Activated T-helper 1 cell treated with anti-CD3 and anti-CD28 coated beads, Interleukin-12 subunit alpha, Interleukin-12 subunit beta, Interleukin-2, Interleukin-4 antibody, amounts not matched to agents 30 ng/mL and 10 ng/mL and 1 ng/mL, durations not matched to agents 14 hours and 24 hours and 36 hours (primary cell): ENCODE data around the gene AHCY. TPM values are rescaled to one million over a fixed set of nuclear protein-coding genes. Genes with fewer than 3 reads are reported as not detected.

Experiments used
- DNase-seq: peaks from one replicate; pipeline ENCODE4 v3.0.0; 2021; ENCODE audit warnings: low spot score
- H3K27ac Mint-ChIP-seq: one replicate; pipeline ENCODE4 v1.8.0; 2021; ENCODE audit warnings: mild to moderate bottlenecking, mixed read lengths
- H3K27me3 Mint-ChIP-seq: one replicate; pipeline ENCODE4 v1.8.0; 2022; ENCODE audit warnings: mild to moderate bottlenecking, moderate library complexity, mixed read lengths; ENCODE audit not compliant: insufficient read depth
- H3K36me3 Mint-ChIP-seq: one replicate; pipeline ENCODE4 v1.8.0; 2021; ENCODE audit warnings: low read depth, mixed read lengths
- H3K4me1 Mint-ChIP-seq: one replicate; pipeline ENCODE4 v1.8.0; 2021; ENCODE audit warnings: low read depth, mixed read lengths
- H3K4me3 Mint-ChIP-seq: one replicate; pipeline ENCODE4 v1.8.0; 2021; ENCODE audit warnings: mild to moderate bottlenecking, moderate library complexity, mixed read lengths
- H3K9me3 Mint-ChIP-seq: one replicate; pipeline ENCODE4 v1.8.0; 2021; ENCODE audit warnings: mixed read lengths
- intact Hi-C: fragments of 100-400 bp; cut with micrococcal nuclease; formaldehyde crosslinking; loops from one replicate; pipeline ENCODE4 v1.15.1; 2024
- total RNA-seq: library from RNA; stranded (reverse); gene quantifications from 2 replicates; pipeline ENCODE4 v1.2.3, GENCODE V29; 2022

The AHCY gene
- total RNA-seq, 1 donor from 2014 or later = 132 TPM

- intact Hi-C loops = no loop called here
- Mint-ChIP-seq H3K4me3 (no peak overlapping the region), H3K9me3 (no peaks in the 10 kb centered on the region), H3K36me3 (no peaks in the 10 kb centered on the region), H3K27ac (no peak overlapping the region), H3K27me3 (peaks cover 32% of the 10 kb centered on the region), H3K4me1 (no peaks in the 10 kb centered on the region)
- no peak for DNase-seq
These were observed 13.2 kb upstream of the AHCY start for GRCh38 chr20:34316196-34316814.

- Mint-ChIP-seq H3K36me3 (no peaks in the 10 kb centered on the region), H3K4me1 (no peaks in the 10 kb centered on the region), H3K4me3 (no peak overlapping the region), H3K27me3 (peaks cover 34% of the 10 kb centered on the region), H3K27ac (no peak overlapping the region), H3K9me3 (no peaks in the 10 kb centered on the region)
- DNase-seq = no peak
- intact Hi-C loops = no loop called here
These were observed 12.1 kb upstream of the AHCY start for GRCh38 chr20:34315236-34315635.

- Mint-ChIP-seq H3K36me3 (no peaks in the 10 kb centered on the region), H3K4me1 (no peaks in the 10 kb centered on the region), H3K4me3 (no peak overlapping the region), H3K27ac (no peak overlapping the region), H3K9me3 (no peaks in the 10 kb centered on the region), H3K27me3 (peaks cover 27% of the 10 kb centered on the region)
- intact Hi-C loops = loop anchor here (1.0 to 2.0 kb wide), 9 partner anchors 9 to 457 kb away; partner anchors contain the start of genes AHCY, DYNLRB1, ITCH and TP53INP2
- DNase-seq = peak; percentile 80
These were observed 9.5 kb upstream of the AHCY start for GRCh38 chr20:34312544-34313217.

GRCh38 chr20:34312024-34312460, 8.9 kb upstream of the AHCY start:
- no peaks in the 10 kb centered on the region for H3K9me3 Mint-ChIP-seq
- intact Hi-C loops = loop anchor here (1.0 to 2.0 kb wide), 9 partner anchors 9 to 457 kb away; partner anchors contain the start of genes AHCY, DYNLRB1, ITCH and TP53INP2
- H3K36me3 Mint-ChIP-seq = no peaks in the 10 kb centered on the region
- H3K27me3 Mint-ChIP-seq = peaks cover 23% of the 10 kb centered on the region
- H3K4me1 Mint-ChIP-seq = no peaks in the 10 kb centered on the region
- peak overlapping the region; percentile 45 for H3K4me3 Mint-ChIP-seq
- no peak overlapping the region for H3K27ac Mint-ChIP-seq
- DNase-seq = no peak

GRCh38 chr20:34311118-34312023, 8.2 kb upstream of the AHCY start:
- Mint-ChIP-seq H3K36me3 (no peaks in the 10 kb centered on the region), H3K27ac (no peak overlapping the region), H3K27me3 (peaks cover 23% of the 10 kb centered on the region), H3K9me3 (no peaks in the 10 kb centered on the region), H3K4me1 (no peaks in the 10 kb centered on the region), H3K4me3 (peak overlapping the region; percentile 45)
- no peak for DNase-seq
- intact Hi-C loops = loop anchor here (1.0 to 2.0 kb wide), 9 partner anchors 8 to 458 kb away; partner anchors contain the start of genes AHCY, DYNLRB1, ITCH and TP53INP2

- H3K4me1 Mint-ChIP-seq = no peaks in the 10 kb centered on the region
- intact Hi-C loops = no loop called here
- H3K36me3 Mint-ChIP-seq = no peaks in the 10 kb centered on the region
- DNase-seq = no peak
- no peak overlapping the region for H3K4me3 Mint-ChIP-seq
- no peaks in the 10 kb centered on the region for H3K9me3 Mint-ChIP-seq
- peaks cover 23% of the 10 kb centered on the region for H3K27me3 Mint-ChIP-seq
- no peak overlapping the region for H3K27ac Mint-ChIP-seq
These were observed 7.4 kb upstream of the AHCY start for GRCh38 chr20:34310481-34311117.

- Mint-ChIP-seq H3K4me1 (no peaks in the 10 kb centered on the region), H3K27ac (no peak overlapping the region), H3K36me3 (no peaks in the 10 kb centered on the region), H3K9me3 (no peaks in the 10 kb centered on the region), H3K4me3 (no peak overlapping the region), H3K27me3 (peaks cover 23% of the 10 kb centered on the region)
- no peak for DNase-seq
- intact Hi-C loops = loop anchor here (5.0 to 10.0 kb wide), 2 partner anchors 835 to 1802 kb away; partner anchors contain the start of gene EDEM2
These were observed 6.5 kb upstream of the AHCY start for GRCh38 chr20:34309691-34310090.

GRCh38 chr20:34305333-34306230, 2.4 kb upstream of the AHCY start:
- peaks cover 19% of the 10 kb centered on the region for H3K4me1 Mint-ChIP-seq
- peaks cover 9% of the 10 kb centered on the region for H3K27me3 Mint-ChIP-seq
- intact Hi-C loops = loop anchor here (5.0 to 10.0 kb wide), 2 partner anchors 839 to 1798 kb away; partner anchors contain the start of gene EDEM2
- no peaks in the 10 kb centered on the region for H3K9me3 Mint-ChIP-seq
- DNase-seq = no peak
- no peak overlapping the region for H3K4me3 Mint-ChIP-seq
- no peaks in the 10 kb centered on the region for H3K36me3 Mint-ChIP-seq
- no peak overlapping the region for H3K27ac Mint-ChIP-seq

- H3K9me3 Mint-ChIP-seq = no peaks in the 10 kb centered on the region
- H3K36me3 Mint-ChIP-seq = peaks cover 3% of the 10 kb centered on the region
- intact Hi-C loops = loop anchor here (2.0 to 10.0 kb wide), 3 partner anchors 490 to 1652 kb away; partner anchors contain the start of genes CHMP4B, EDEM2 and SCAND1
- H3K4me3 Mint-ChIP-seq = no peak overlapping the region
- DNase-seq = no peak
- H3K27me3 Mint-ChIP-seq = no peaks in the 10 kb centered on the region
- H3K4me1 Mint-ChIP-seq = peaks cover 19% of the 10 kb centered on the region
- peak overlapping the region; percentile 83 for H3K27ac Mint-ChIP-seq
These were observed 838 bp downstream of the AHCY start for GRCh38 chr20:34302312-34302722.

- DNase-seq = no peak
- H3K4me1 Mint-ChIP-seq = peaks cover 19% of the 10 kb centered on the region
- peak overlapping the region; percentile 83 for H3K27ac Mint-ChIP-seq
- no peaks in the 10 kb centered on the region for H3K27me3 Mint-ChIP-seq
- H3K4me3 Mint-ChIP-seq = no peak overlapping the region
- intact Hi-C loops = loop anchor here (2.0 to 10.0 kb wide), 3 partner anchors 489 to 1653 kb away; partner anchors contain the start of genes CHMP4B, EDEM2 and SCAND1
- no peaks in the 10 kb centered on the region for H3K9me3 Mint-ChIP-seq
- peaks cover 3% of the 10 kb centered on the region for H3K36me3 Mint-ChIP-seq
These were observed 1.4 kb downstream of the AHCY start for GRCh38 chr20:34301587-34302311.
